ENCODE measurements around the gene FAM177B. TPM values are rescaled to one million over a fixed set of nuclear protein-coding genes. Genes with fewer than 3 reads are reported as not detected.

Gene FAM177B
- total and polyA plus RNA-seq, 2 experiments from 2014 or later = not detected

Other genes with a start within 250 kb of the FAM177B start
- gene HHIPL2, start 189.1 kb upstream of the FAM177B start, total RNA-seq (2014; rRNA removed; shearing (Covaris generic)) = 0.52 TPM in 1 of 2 replicates, not detected in the other
- not detected in 2 replicates for gene HHIPL2, start 189.1 kb upstream of the FAM177B start, polyA plus RNA-seq (2016; fragmentation: Nextera tagmentation; extraction: Ambion mirVana)
- 13.3 and 16.3 TPM in 2 replicates for gene TAF1A, start 147.3 kb upstream of the FAM177B start, total RNA-seq (2014; rRNA removed; shearing (Covaris generic))
- 5.5 and 5.7 TPM in 2 replicates for gene TAF1A, start 147.3 kb upstream of the FAM177B start, polyA plus RNA-seq (2016; fragmentation: Nextera tagmentation; extraction: Ambion mirVana)
- gene MIA3, start 119.1 kb upstream of the FAM177B start, total RNA-seq (2014; rRNA removed; shearing (Covaris generic)) = 32.7 and 42.6 TPM in 2 replicates
- 33.4 and 40.0 TPM in 2 replicates for gene MIA3, start 119.1 kb upstream of the FAM177B start, polyA plus RNA-seq (2016; fragmentation: Nextera tagmentation; extraction: Ambion mirVana)
- 103 and 132 TPM in 2 replicates for gene AIDA, start 24.7 kb upstream of the FAM177B start, total RNA-seq (2014; rRNA removed; shearing (Covaris generic))
- 49.5 and 51.1 TPM in 2 replicates for gene AIDA, start 24.7 kb upstream of the FAM177B start, polyA plus RNA-seq (2016; fragmentation: Nextera tagmentation; extraction: Ambion mirVana)
- 32.3 and 32.9 TPM in 2 replicates for gene BROX, start 24.6 kb upstream of the FAM177B start, total RNA-seq (2014; rRNA removed; shearing (Covaris generic))
- 26.5 TPM in 2 replicates for gene BROX, start 24.6 kb upstream of the FAM177B start, polyA plus RNA-seq (2016; fragmentation: Nextera tagmentation; extraction: Ambion mirVana)
- gene DISP1, start 77.8 kb downstream of the FAM177B start, total RNA-seq (2014; rRNA removed; shearing (Covaris generic)) = 3.1 and 4.4 TPM in 2 replicates
- gene DISP1, start 77.8 kb downstream of the FAM177B start, polyA plus RNA-seq (2016; fragmentation: Nextera tagmentation; extraction: Ambion mirVana) = 2.4 and 2.7 TPM in 2 replicates

Measured in GM23338 (cell line).